K562 (cell line): ENCODE data around the gene MFAP3L. TPM values are rescaled to one million over a fixed set of nuclear protein-coding genes. Genes with fewer than 3 reads are reported as not detected.

Experiments used
- ATF7 ChIP-seq: fragments of 450-650 bp; IDR thresholded peaks from 2 replicates; pipeline ENCODE4 v1.7.1; 2014; ENCODE audit warnings: mild to moderate bottlenecking, moderate library complexity
- FOXA3 ChIP-seq, 2 experiments: fragments of 450-650 bp in 1 of 2; sonication (generic) in 1 of 2; formaldehyde crosslinking; IDR thresholded peaks in 1 of 2; conservative IDR thresholded peaks in 1 of 2; 2 replicates each; pipeline versions ENCODE4 v1.4.0 to v1.8.0; 2020 to 2022; ENCODE audit warnings: mild to moderate bottlenecking in 2 of 2, missing genetic modification reagents in 1 of 2
- HNRNPH1 ChIP-seq: fragments of 200-400 bp; formaldehyde crosslinking; optimal IDR thresholded peaks from 2 replicates; pipeline ENCODE3; 2017; ENCODE audit warnings: low read depth, mild to moderate bottlenecking, low read length, moderate library complexity
- MEF2A ChIP-seq: IDR thresholded peaks from 2 replicates; pipeline ENCODE4 v1.6.1; 2011; ENCODE audit warnings: low read depth, mild to moderate bottlenecking, low read length, moderate library complexity; ENCODE audit not compliant: control insufficient read depth
- TFAP4 ChIP-seq: sonication (generic); formaldehyde crosslinking; IDR thresholded peaks from 2 replicates; pipeline ENCODE4 v1.8.0; 2022; ENCODE audit warnings: missing genetic modification reagents, mild to moderate bottlenecking, moderate library complexity, borderline replicate concordance
- ZNF165 ChIP-seq: fragments of 250-450 bp; sonication (Bioruptor Pico); IDR thresholded peaks from 2 replicates; pipeline ENCODE4 v1.4.0; 2020; ENCODE audit warnings: borderline replicate concordance
- ZNF384 ChIP-seq: IDR thresholded peaks from 2 replicates; pipeline ENCODE4 v1.6.1; 2012; ENCODE audit warnings: low read depth, low read length, improper control_type of control experiment
- polyA plus RNA-seq, 8 experiments: library from polyadenylated mRNA; depleted of rRNA in 4 of 8; stranded (reverse) in 5 of 8; unstranded in 3 of 8; fragments of >200 nt; fragmentation: Nextera tagmentation in 2 of 8; fragmentation: Illumina TruSeq in 1 of 8; extraction: Ambion mirVana in 2 of 8; extraction: Trizol in 1 of 8; gene quantifications; 2 replicates each; pipeline versions ENCODE4 v1.2.1 to v1.2.3, GENCODE V29; 2011 to 2014; ENCODE audit warnings: inconsistent platforms in 1 of 8, missing spikeins in 1 of 8
- total RNA-seq, 7 experiments: library from RNA; depleted of rRNA in 6 of 7; stranded (reverse); fragments of >200 nt in 6 of 7; fragmentation: Illumina TruSeq in 2 of 7; extraction: Trizol in 2 of 7; gene quantifications; 2 replicates each; pipeline versions ENCODE4 v1.2.1 to v1.2.3, GENCODE V29; 2011 to 2021; ENCODE audit warnings: low replicate concordance in 1 of 7
- TF ChIP-seq, protein P1 (sequence below): fragments of 450-650 bp; IDR thresholded peaks from one replicate; pipeline ENCODE4 v1.6.1; 2018; ENCODE audit warnings: mild to moderate bottlenecking, moderate library complexity; ENCODE audit not compliant: partially characterized antibody
- TF ChIP-seq, protein P2 (sequence below): fragments of 200-400 bp; formaldehyde crosslinking; IDR thresholded peaks from 2 replicates; pipeline ENCODE4 v1.6.1; 2017; ENCODE audit warnings: mild to moderate bottlenecking, low read depth, low read length, moderate library complexity

Gene MFAP3L
- total and polyA plus RNA-seq, 9 of the 15 experiments (the other 6 are each of a cell fraction or from before 2014, with no cell fraction given): 0.06 to 0.25 (median 0.20) TPM; not detected in 3

GRCh38 chr4:170017252-170017651 is 8.9 kb downstream of the MFAP3L start (continued):
- TF ChIP-seq, protein P1, sequence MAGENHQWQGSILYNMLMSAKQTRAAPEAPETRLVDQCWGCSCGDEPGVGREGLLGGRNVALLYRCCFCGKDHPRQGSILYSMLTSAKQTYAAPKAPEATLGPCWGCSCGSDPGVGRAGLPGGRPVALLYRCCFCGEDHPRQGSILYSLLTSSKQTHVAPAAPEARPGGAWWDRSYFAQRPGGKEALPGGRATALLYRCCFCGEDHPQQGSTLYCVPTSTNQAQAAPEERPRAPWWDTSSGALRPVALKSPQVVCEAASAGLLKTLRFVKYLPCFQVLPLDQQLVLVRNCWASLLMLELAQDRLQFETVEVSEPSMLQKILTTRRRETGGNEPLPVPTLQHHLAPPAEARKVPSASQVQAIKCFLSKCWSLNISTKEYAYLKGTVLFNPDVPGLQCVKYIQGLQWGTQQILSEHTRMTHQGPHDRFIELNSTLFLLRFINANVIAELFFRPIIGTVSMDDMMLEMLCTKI: no peak
- TF ChIP-seq, protein P2, sequence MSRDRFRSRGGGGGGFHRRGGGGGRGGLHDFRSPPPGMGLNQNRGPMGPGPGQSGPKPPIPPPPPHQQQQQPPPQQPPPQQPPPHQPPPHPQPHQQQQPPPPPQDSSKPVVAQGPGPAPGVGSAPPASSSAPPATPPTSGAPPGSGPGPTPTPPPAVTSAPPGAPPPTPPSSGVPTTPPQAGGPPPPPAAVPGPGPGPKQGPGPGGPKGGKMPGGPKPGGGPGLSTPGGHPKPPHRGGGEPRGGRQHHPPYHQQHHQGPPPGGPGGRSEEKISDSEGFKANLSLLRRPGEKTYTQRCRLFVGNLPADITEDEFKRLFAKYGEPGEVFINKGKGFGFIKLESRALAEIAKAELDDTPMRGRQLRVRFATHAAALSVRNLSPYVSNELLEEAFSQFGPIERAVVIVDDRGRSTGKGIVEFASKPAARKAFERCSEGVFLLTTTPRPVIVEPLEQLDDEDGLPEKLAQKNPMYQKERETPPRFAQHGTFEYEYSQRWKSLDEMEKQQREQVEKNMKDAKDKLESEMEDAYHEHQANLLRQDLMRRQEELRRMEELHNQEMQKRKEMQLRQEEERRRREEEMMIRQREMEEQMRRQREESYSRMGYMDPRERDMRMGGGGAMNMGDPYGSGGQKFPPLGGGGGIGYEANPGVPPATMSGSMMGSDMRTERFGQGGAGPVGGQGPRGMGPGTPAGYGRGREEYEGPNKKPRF: no peak
- no peak for TF ChIP-seq ZNF384
- no peak for TF ChIP-seq ZNF165 (CRISPR knock-in tag)
- TF ChIP-seq TFAP4 (CRISPR knock-in tag): no peak
- TF ChIP-seq HNRNPH1: no peak
- no peak for TF ChIP-seq ATF7
- no peak for TF ChIP-seq MEF2A
- TF ChIP-seq FOXA3 (CRISPR knock-in tag; conservative IDR thresholded peaks at IDR 0.05 in 1 of 2, IDR thresholded peaks at IDR 0.05 in 1 of 2): no peak
